ENCODE measurements around the gene OR2B2.

OR2B2 gene

GRCh38 chr6:27863962-27864905 is 48.0 kb downstream of the OR2B2 start:
- Histone ChIP-seq H3K4me3 (ENCODE audit: severe bottlenecking) (peak overlapping the region; percentile 47), H3K4me1 (ENCODE audit: insufficient read depth, poor library complexity, severe bottlenecking) (peaks cover 5% of the 10 kb centered on the region), H3K36me3 (ENCODE audit: low read depth) (no peaks in the 10 kb centered on the region), H3K27me3 (ENCODE audit: insufficient read depth, poor library complexity, severe bottlenecking) (no peaks in the 10 kb centered on the region), H3K9me3 (ENCODE audit: severe bottlenecking) (no peaks in the 10 kb centered on the region), H3K27ac (ENCODE audit: poor library complexity, severe bottlenecking) (peak overlapping the region; percentile 92)
- no peak for TF ChIP-seq CTCF (IDR thresholded peaks at IDR 0.05; ENCODE audit: poor library complexity, severe bottlenecking)
- ATAC-seq (ENCODE audit: low read depth) (no peak), DNase-seq (ENCODE audit: low spot score) (no peak)

- H3K4me3 ChIP-seq (ENCODE audit: severe bottlenecking): no peak overlapping the region
- H3K36me3 ChIP-seq (ENCODE audit: low read depth): no peaks in the 10 kb centered on the region
- peak overlapping the region; percentile 92 for H3K27ac ChIP-seq (ENCODE audit: poor library complexity, severe bottlenecking)
- no peak for DNase-seq (ENCODE audit: low spot score)
- H3K4me1 ChIP-seq (ENCODE audit: insufficient read depth, poor library complexity, severe bottlenecking): peaks cover under 1% of the 10 kb centered on the region
- H3K9me3 ChIP-seq (ENCODE audit: severe bottlenecking): no peaks in the 10 kb centered on the region
- no peak for TF ChIP-seq CTCF (IDR thresholded peaks at IDR 0.05; ENCODE audit: poor library complexity, severe bottlenecking)
- H3K27me3 ChIP-seq (ENCODE audit: insufficient read depth, poor library complexity, severe bottlenecking): no peaks in the 10 kb centered on the region
- no peak for ATAC-seq (ENCODE audit: low read depth)
These were observed 49.7 kb downstream of the OR2B2 start for GRCh38 chr6:27862396-27863066.

- Histone ChIP-seq H3K4me1 (ENCODE audit: insufficient read depth, poor library complexity, severe bottlenecking) (no peaks in the 10 kb centered on the region), H3K27me3 (ENCODE audit: insufficient read depth, poor library complexity, severe bottlenecking) (no peaks in the 10 kb centered on the region), H3K4me3 (ENCODE audit: severe bottlenecking) (no peak overlapping the region), H3K9me3 (ENCODE audit: severe bottlenecking) (no peaks in the 10 kb centered on the region), H3K36me3 (ENCODE audit: low read depth) (no peaks in the 10 kb centered on the region), H3K27ac (ENCODE audit: poor library complexity, severe bottlenecking) (no peak overlapping the region)
- DNase-seq (ENCODE audit: low spot score) (no peak), ATAC-seq (ENCODE audit: low read depth) (no peak)
- no peak for TF ChIP-seq CTCF (IDR thresholded peaks at IDR 0.05; ENCODE audit: poor library complexity, severe bottlenecking)
These were observed 50.3 kb downstream of the OR2B2 start for GRCh38 chr6:27861861-27862260.

GRCh38 chr6:27861276-27861840 is 50.8 kb downstream of the OR2B2 start:
- DNase-seq (ENCODE audit: low spot score) (no peak), ATAC-seq (ENCODE audit: low read depth) (no peak)
- H3K27me3 ChIP-seq (ENCODE audit: insufficient read depth, poor library complexity, severe bottlenecking): no peaks in the 10 kb centered on the region
- no peak overlapping the region for H3K4me3 ChIP-seq (ENCODE audit: severe bottlenecking)
- H3K36me3 ChIP-seq (ENCODE audit: low read depth): no peaks in the 10 kb centered on the region
- H3K4me1 ChIP-seq (ENCODE audit: insufficient read depth, poor library complexity, severe bottlenecking): no peaks in the 10 kb centered on the region
- no peak overlapping the region for H3K27ac ChIP-seq (ENCODE audit: poor library complexity, severe bottlenecking)
- no peaks in the 10 kb centered on the region for H3K9me3 ChIP-seq (ENCODE audit: severe bottlenecking)
- TF ChIP-seq CTCF (IDR thresholded peaks at IDR 0.05; ENCODE audit: poor library complexity, severe bottlenecking): no peak

All from RWPE2 (cell line).